Measurements from ENCODE around the gene TALDO1. TPM values are rescaled to one million over a fixed set of nuclear protein-coding genes. Genes with fewer than 3 reads are reported as not detected.

TALDO1 gene
- total and polyA plus RNA-seq, 2 of the 8 experiments (the other 6 are each of a cell fraction or from before 2014, with no cell fraction given) = 265 to 308 TPM

DNA sequence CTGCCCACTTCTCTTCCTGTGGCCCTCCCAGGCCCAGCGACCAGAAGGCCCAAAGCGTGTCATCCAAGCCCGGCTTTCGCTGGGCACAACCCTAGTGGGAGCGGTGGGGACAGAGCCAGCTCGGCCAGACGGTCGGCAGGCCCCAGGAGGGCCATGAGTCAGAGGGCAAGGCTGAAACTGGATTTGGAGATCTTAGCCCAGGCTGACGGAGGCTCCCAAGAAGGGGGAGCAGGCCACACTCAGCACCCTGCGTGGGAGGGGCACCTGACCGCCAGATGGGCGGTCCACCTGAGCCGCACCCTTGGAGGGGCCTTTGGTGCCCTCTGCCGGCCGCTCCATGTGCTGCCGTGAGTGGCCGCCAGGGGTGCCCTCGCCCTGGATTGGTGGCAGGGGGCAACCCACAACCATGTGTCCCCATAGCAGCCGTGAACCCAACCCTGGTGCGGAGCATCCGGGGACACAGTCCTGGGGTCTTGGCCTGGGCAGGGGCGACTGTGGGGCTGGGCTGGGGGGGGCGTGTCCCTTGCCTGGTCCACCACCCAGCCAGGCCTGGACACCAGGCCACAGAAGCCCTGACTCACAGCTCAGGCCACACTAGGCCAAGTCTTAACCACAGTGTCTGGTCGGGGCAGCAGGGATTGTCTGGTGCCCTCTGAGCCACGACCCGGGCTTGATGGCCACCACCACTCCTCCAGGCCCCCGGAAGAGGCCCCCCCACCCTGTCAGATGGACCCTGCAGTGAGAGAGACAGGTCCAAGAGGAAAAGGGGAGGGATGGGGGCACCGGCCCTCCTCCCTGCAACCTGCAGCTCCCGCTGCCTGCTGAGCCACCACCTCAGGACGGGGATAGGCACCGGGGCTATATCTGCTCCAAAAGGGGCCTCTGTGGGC, 19.2 kb upstream of the TALDO1 start (continued):
- TF ChIP-seq, protein P1, sequence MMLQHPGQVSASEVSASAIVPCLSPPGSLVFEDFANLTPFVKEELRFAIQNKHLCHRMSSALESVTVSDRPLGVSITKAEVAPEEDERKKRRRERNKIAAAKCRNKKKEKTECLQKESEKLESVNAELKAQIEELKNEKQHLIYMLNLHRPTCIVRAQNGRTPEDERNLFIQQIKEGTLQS (IDR thresholded peaks at IDR 0.05; ENCODE audit: insufficient read depth, low read depth, low read length) = peak; percentile 65
- TF ChIP-seq TBP (IDR thresholded peaks at IDR 0.05; ENCODE audit: low read depth, low read length) (no peak), NANOG (IDR thresholded peaks at IDR 0.05; ENCODE audit: insufficient read depth, low read depth, low read length, poor library complexity, severe bottlenecking) (no peak), GABPA (IDR thresholded peaks at IDR 0.05; ENCODE audit: borderline replicate concordance, insufficient read depth, low read length) (0 out of 2 replicates have a peak, but pooled peaks have one; percentile 61), SAP30 (IDR thresholded peaks at IDR 0.05; ENCODE audit: insufficient read depth, insufficient replicate concordance, low read length) (no peak), RBBP5 (IDR thresholded peaks at IDR 0.05; ENCODE audit: borderline replicate concordance, low read depth, low read length) (no peak), GTF2F1 (IDR thresholded peaks at IDR 0.05; ENCODE audit: borderline replicate concordance, low read depth, low read length) (no peak), SIN3A (conservative IDR thresholded peaks at IDR 0.05 in 1 of 2, IDR thresholded peaks at IDR 0.05 in 1 of 2; ENCODE audit: low read depth in 1 of 2, low read length in 2 of 2) (peak in 1 of 2 experiments; percentile 74; a peak in 1 of 4 replicates), RXRA (IDR thresholded peaks at IDR 0.05; ENCODE audit: insufficient read depth, low read depth, low read length) (no peak), PHF8 (conservative IDR thresholded peaks at IDR 0.05; ENCODE audit: low read depth, low read length) (no peak), JUND (IDR thresholded peaks at IDR 0.05; ENCODE audit: low read length) (peak; percentile 54; the same call in 1 of the 2 replicates), RFX5 (IDR thresholded peaks at IDR 0.05; ENCODE audit: borderline replicate concordance, low read depth, low read length) (no peak), SP1 (IDR thresholded peaks at IDR 0.05; ENCODE audit: low read depth, low read length) (no peak), BRCA1 (IDR thresholded peaks at IDR 0.05; ENCODE audit: low read depth, low read length) (no peak), TAF1 (IDR thresholded peaks at IDR 0.05; ENCODE audit: low read depth, low read length) (no peak), CBX8 (IDR thresholded peaks at IDR 0.05; ENCODE audit: borderline replicate concordance, low read depth, low read length) (no peak), HDAC6 (IDR thresholded peaks at IDR 0.05; ENCODE audit: low read depth, low read length) (no peak), RNF2 (IDR thresholded peaks at IDR 0.05; ENCODE audit: borderline replicate concordance, low read depth, low read length, missing control alignments, poor library complexity, severe bottlenecking) (no peak), SRF (IDR thresholded peaks at IDR 0.05; ENCODE audit: low read depth, low read length) (no peak), POLR2AphosphoS5 (IDR thresholded peaks at IDR 0.05; ENCODE audit: low read depth, low read length) (no peak), BACH1 (IDR thresholded peaks at IDR 0.05; ENCODE audit: low read length) (peak; percentile 52; the same call in 1 of the 2 replicates)
- TF ChIP-seq, protein P2, sequence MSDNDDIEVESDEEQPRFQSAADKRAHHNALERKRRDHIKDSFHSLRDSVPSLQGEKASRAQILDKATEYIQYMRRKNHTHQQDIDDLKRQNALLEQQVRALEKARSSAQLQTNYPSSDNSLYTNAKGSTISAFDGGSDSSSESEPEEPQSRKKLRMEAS (IDR thresholded peaks at IDR 0.05) = peak; percentile 86

Measured in H1 (cell line).